T47D (cell line): ENCODE data around the gene HOXB5.

ENCODE experiments used
- DNase-seq, 2 experiments: peaks; one replicate each; pipeline versions ENCODE4 v3.0.0 to v3.0.0-alpha.2; 2011 to 2012; ENCODE audit warnings: low read depth in 1 of 2, low spot score in 1 of 2
- JUND ChIP-seq: IDR thresholded peaks from 2 replicates; pipeline ENCODE4 v1.6.1; 2012; ENCODE audit warnings: low read depth
- in situ Hi-C: cut with HindIII; loops from 2 replicates; pipeline ENCODE4 v1.10.0; 2016; ENCODE audit warnings: low sequenced_read_pairs, low pct_unique_long_range_greater_than_20kb

Gene HOXB5

GRCh38 chr17:48592577-48592976 is 1.0 kb downstream of the HOXB5 start:
- no peak for DNase-seq
- in situ Hi-C loops, result no loop called here
- no peak for TF ChIP-seq JUND

GRCh38 chr17:48592057-48592514 is 1.5 kb downstream of the HOXB5 start:
- in situ Hi-C loops, result no loop called here
- DNase-seq, result no peak
- no peak for TF ChIP-seq JUND

GRCh38 chr17:48591255-48592056 is 2.1 kb downstream of the HOXB5 start:
- no peak for DNase-seq
- in situ Hi-C loops, result no loop called here

GRCh38 chr17:48590607-48591161 is 2.9 kb downstream of the HOXB5 start:
- no peak for DNase-seq
- in situ Hi-C loops, result no loop called here
- TF ChIP-seq JUND, result no peak

More at GRCh38 chr17:48591255-48592056, 2.1 kb downstream of the HOXB5 start:
- no peak for TF ChIP-seq JUND

- no peak for TF ChIP-seq JUND
- no peak for DNase-seq
- in situ Hi-C loops, result no loop called here
These were observed 3.6 kb downstream of the HOXB5 start, which contains the start of gene HOXB3 for GRCh38 chr17:48589831-48590606. Gene HOXB3 (minus strand): TSS chr17:48590241. CDS start chr17:48552474, 37,767 bp downstream.

- no peak for TF ChIP-seq JUND
- DNase-seq, result no peak
- in situ Hi-C loops, result no loop called here
These were observed 4.3 kb downstream of the HOXB5 start for GRCh38 chr17:48589060-48589830.

GRCh38 chr17:48588528-48588927 is 5.1 kb downstream of the HOXB5 start:
- DNase-seq, result peak in 1 of 2 experiments; percentile 41
- no peak for TF ChIP-seq JUND
- in situ Hi-C loops, result no loop called here

- no peak for TF ChIP-seq JUND
- in situ Hi-C loops, result no loop called here
- DNase-seq, result no peak
These were observed 5.5 kb downstream of the HOXB5 start for GRCh38 chr17:48588074-48588415.

- no peak for TF ChIP-seq JUND
- DNase-seq, result no peak
- in situ Hi-C loops, result no loop called here
These were observed 6.1 kb downstream of the HOXB5 start for GRCh38 chr17:48587276-48588073.

GRCh38 chr17:48586355-48587258 is 7.0 kb downstream of the HOXB5 start:
- no peak for TF ChIP-seq JUND
- in situ Hi-C loops, result no loop called here
- DNase-seq, result no peak
